Neuronal stem cell (in vitro differentiated cells): Measurements from ENCODE around the gene KLHL25. TPM values are rescaled to one million over a fixed set of nuclear protein-coding genes. Genes with fewer than 3 reads are reported as not detected.
A peak's percentile ranks its signal among the peaks of the same experiment; 100 is the strongest.

Experiments
- DNase-seq: peaks from one replicate; pipeline ENCODE4 v3.0.0-alpha.2; 2013; ENCODE audit warnings: low spot score
- H2AFZ ChIP-seq: one replicate; pipeline ENCODE4 v1.6.1; 2013; ENCODE audit warnings: mild to moderate bottlenecking, low read length, inconsistent platforms
- H2AK5ac ChIP-seq: 2 replicates; pipeline ENCODE4 v1.6.1; 2013; ENCODE audit warnings: low read depth, mild to moderate bottlenecking, inconsistent platforms, low read length, moderate library complexity, mixed read lengths
- H2BK120ac ChIP-seq: 2 replicates; pipeline ENCODE4 v1.6.1; 2013; ENCODE audit warnings: low read depth, mild to moderate bottlenecking, inconsistent platforms, low read length, moderate library complexity, mixed read lengths
- H2BK12ac ChIP-seq: one replicate; pipeline ENCODE4 v1.6.1; 2013; ENCODE audit warnings: low read length, inconsistent platforms
- H2BK15ac ChIP-seq: 2 replicates; pipeline ENCODE4 v1.6.1; 2013; ENCODE audit warnings: mild to moderate bottlenecking, low read length, inconsistent platforms, mixed read lengths
- H2BK5ac ChIP-seq: one replicate; pipeline ENCODE4 v1.6.1; 2013; ENCODE audit warnings: inconsistent platforms, mild to moderate bottlenecking, low read length, moderate library complexity
- H3K14ac ChIP-seq: one replicate; pipeline ENCODE4 v1.6.1; 2013; ENCODE audit warnings: low read length, inconsistent platforms
- H3K18ac ChIP-seq: 2 replicates; pipeline ENCODE4 v1.6.1; 2013; ENCODE audit warnings: low read length, inconsistent platforms
- H3K23ac ChIP-seq: 2 replicates; pipeline ENCODE4 v1.6.1; 2013; ENCODE audit warnings: low read depth, mild to moderate bottlenecking, mixed read lengths, low read length, inconsistent platforms; ENCODE audit not compliant: poor library complexity
- H3K27ac ChIP-seq: replicated peaks from 3 replicates; pipeline ENCODE4 v1.5.1; 2013; ENCODE audit warnings: low read length, inconsistent platforms
- H3K27me3 ChIP-seq, 3 experiments: 2 replicates each; pipeline ENCODE4 v1.6.1; 2013; ENCODE audit warnings: low read length in 3 of 3, mild to moderate bottlenecking in 2 of 3, inconsistent platforms in 1 of 3, low read depth in 1 of 3, mixed read lengths in 1 of 3, moderate library complexity in 1 of 3; ENCODE audit not compliant: control insufficient read depth in 3 of 3, insufficient read depth in 3 of 3
- H3K36me3 ChIP-seq, 2 donors: replicated peaks in 1 of 2; 2 replicates each; pipeline ENCODE4 v1.6.1; 2013; ENCODE audit warnings: low read length in 2 of 2; ENCODE audit not compliant: control insufficient read depth in 2 of 2, insufficient read depth in 2 of 2
- H3K4ac ChIP-seq: 2 replicates; pipeline ENCODE4 v1.6.1; 2013; ENCODE audit warnings: inconsistent platforms, mild to moderate bottlenecking, low read length, moderate library complexity
- H3K4me1 ChIP-seq, 2 donors: 1 replicate in 1 of 2; 2 replicates in 1 of 2; pipeline ENCODE4 v1.6.1; 2013; ENCODE audit warnings: low read length in 2 of 2, low read depth in 1 of 2; ENCODE audit not compliant: control insufficient read depth in 2 of 2, insufficient read depth in 1 of 2
- H3K4me2 ChIP-seq: one replicate; pipeline ENCODE4 v1.6.1; 2013; ENCODE audit warnings: mild to moderate bottlenecking, low read length, inconsistent platforms; ENCODE audit not compliant: insufficient read depth, poor library complexity, severe bottlenecking
- H3K4me3 ChIP-seq, 2 donors: 2 replicates each; pipeline ENCODE4 v1.5.1; 2013; ENCODE audit warnings: low read length in 2 of 2, mild to moderate bottlenecking in 2 of 2, inconsistent platforms in 1 of 2, moderate library complexity in 1 of 2
- H3K79me1 ChIP-seq: one replicate; pipeline ENCODE4 v1.6.1; 2013; ENCODE audit warnings: low read depth, mild to moderate bottlenecking, inconsistent platforms, low read length, moderate library complexity
- H3K9ac ChIP-seq: one replicate; pipeline ENCODE4 v1.6.1; 2013; ENCODE audit warnings: mild to moderate bottlenecking, low read depth, low read length, inconsistent platforms; ENCODE audit not compliant: poor library complexity
- H3K9me3 ChIP-seq, 2 donors: replicated peaks in 1 of 2; 2 replicates each; pipeline versions ENCODE3 to v1.6.1; 2013; ENCODE audit warnings: low read length in 2 of 2, mild to moderate bottlenecking in 2 of 2, inconsistent platforms in 1 of 2, low read depth in 1 of 2, mixed read lengths in 1 of 2, moderate library complexity in 1 of 2; ENCODE audit not compliant: control insufficient read depth in 2 of 2, insufficient read depth in 1 of 2
- H4K8ac ChIP-seq: one replicate; pipeline ENCODE4 v1.6.1; 2013; ENCODE audit warnings: low read depth, mild to moderate bottlenecking, inconsistent platforms, low read length, moderate library complexity
- H4K91ac ChIP-seq: one replicate; pipeline ENCODE4 v1.6.1; 2013; ENCODE audit warnings: low read length, low read depth, mild to moderate bottlenecking, inconsistent platforms; ENCODE audit not compliant: poor library complexity
- WGBS, 2 donors: extraction: QIAGEN DNeasy Blood & Tissue Kit; methylation state at CpG; one replicate each; pipeline ENCODE4 v1.1.7; 2013; ENCODE audit warnings: missing lambda C conversion rate in 2 of 2, mixed read lengths in 1 of 2; ENCODE audit not compliant: insufficient read length in 2 of 2, insufficient replicate concordance in 1 of 2; ENCODE audit errors: extremely low coverage in 2 of 2; 5-methylcytosine and 5-hydroxymethylcytosine counted together
- small RNA-seq: library from polyadenylated mRNA; stranded (forward); fragments of <200 nt; extraction: miRNeasy Mini kit (QIAGEN cat#:217004); gene quantifications from one replicate; pipeline ENCODE3, GENCODE V24; 2013; ENCODE audit not compliant: insufficient read depth

The KLHL25 gene

GRCh38 chr15:85710340-85710842, 84.3 kb downstream of the KLHL25 start:
- H3K27ac ChIP-seq, result no peak overlapping the region
- H2BK12ac ChIP-seq, result no peak overlapping the region
- no peak overlapping the region for H3K14ac ChIP-seq
- WGBS, 2 donors, result no CpG with 5 or more reads among the region's 7 CpGs
- H3K18ac ChIP-seq, result no peak overlapping the region
- no peak overlapping the region for H3K23ac ChIP-seq
- H3K9me3 ChIP-seq, result peaks cover 0 to 4% of the 10 kb centered on the region in 2 donors
- no peak overlapping the region for H2AK5ac ChIP-seq
- no peak overlapping the region for H3K4me2 ChIP-seq
- no peak overlapping the region for H4K91ac ChIP-seq
- no peak overlapping the region for H2AFZ ChIP-seq
- H3K4me3 ChIP-seq, result no peak overlapping the region
- H3K9ac ChIP-seq, result no peak overlapping the region
- H3K79me1 ChIP-seq, result no peaks in the 10 kb centered on the region
- H2BK120ac ChIP-seq, result no peak overlapping the region
- no peak overlapping the region for H2BK5ac ChIP-seq
- no peak overlapping the region for H4K8ac ChIP-seq
- no peak overlapping the region for H3K4ac ChIP-seq
- peaks cover 0 to 17% of the 10 kb centered on the region in 2 donors for H3K4me1 ChIP-seq
- no peak overlapping the region for H2BK15ac ChIP-seq
- H3K27me3 ChIP-seq, result no peaks in the 10 kb centered on the region
- no peak for DNase-seq
- peaks cover 7 to 61% of the 10 kb centered on the region in 2 donors for H3K36me3 ChIP-seq

Small RNAs within 50 kb of the gene (small RNA-seq; reads per million reads assigned to genes)
- gene AC021739.1, result not detected
- 99.7 reads per million, percentile 96 among the genes with 10 or more reads in this experiment for gene MIR1276
- not detected for gene MIR548AP
- gene RNU6-231P, result not detected
